Activated naive CD8-positive, alpha-beta T cell treated with anti-CD3 and anti-CD28 coated beads, Interleukin-2, amount 50 U/mL, for 24 hours (primary cell): ENCODE results near the gene HS3ST2.
"Not testable (repeated sequence)": the region's sequence is repeated elsewhere in the genome, so short reads cannot be mapped to it uniquely, and the experiment has no call there.

Source experiments
- ATAC-seq: fragments of 150-1000 bp; cut with Tn5 transposase; one replicate; pipeline ENCODE4 v1.10.0; 2021
- DNase-seq: peaks from one replicate; pipeline ENCODE4 v3.0.0; 2021
- H3K27ac Mint-ChIP-seq: one replicate; pipeline ENCODE4 v1.8.0; 2021; ENCODE audit warnings: mild to moderate bottlenecking, mixed read lengths
- H3K27me3 Mint-ChIP-seq: one replicate; pipeline ENCODE4 v1.8.0; 2021; ENCODE audit warnings: mixed read lengths
- H3K36me3 Mint-ChIP-seq: one replicate; pipeline ENCODE4 v1.8.0; 2021; ENCODE audit warnings: low read depth, mixed read lengths
- H3K4me1 Mint-ChIP-seq: one replicate; pipeline ENCODE4 v1.8.0; 2021; ENCODE audit warnings: mixed read lengths
- H3K4me3 Mint-ChIP-seq: one replicate; pipeline ENCODE4 v1.8.0; 2021; ENCODE audit warnings: mild to moderate bottlenecking, moderate library complexity, mixed read lengths
- H3K9me3 Mint-ChIP-seq: one replicate; pipeline ENCODE4 v1.8.0; 2021; ENCODE audit warnings: mixed read lengths

Gene HS3ST2

DNA sequence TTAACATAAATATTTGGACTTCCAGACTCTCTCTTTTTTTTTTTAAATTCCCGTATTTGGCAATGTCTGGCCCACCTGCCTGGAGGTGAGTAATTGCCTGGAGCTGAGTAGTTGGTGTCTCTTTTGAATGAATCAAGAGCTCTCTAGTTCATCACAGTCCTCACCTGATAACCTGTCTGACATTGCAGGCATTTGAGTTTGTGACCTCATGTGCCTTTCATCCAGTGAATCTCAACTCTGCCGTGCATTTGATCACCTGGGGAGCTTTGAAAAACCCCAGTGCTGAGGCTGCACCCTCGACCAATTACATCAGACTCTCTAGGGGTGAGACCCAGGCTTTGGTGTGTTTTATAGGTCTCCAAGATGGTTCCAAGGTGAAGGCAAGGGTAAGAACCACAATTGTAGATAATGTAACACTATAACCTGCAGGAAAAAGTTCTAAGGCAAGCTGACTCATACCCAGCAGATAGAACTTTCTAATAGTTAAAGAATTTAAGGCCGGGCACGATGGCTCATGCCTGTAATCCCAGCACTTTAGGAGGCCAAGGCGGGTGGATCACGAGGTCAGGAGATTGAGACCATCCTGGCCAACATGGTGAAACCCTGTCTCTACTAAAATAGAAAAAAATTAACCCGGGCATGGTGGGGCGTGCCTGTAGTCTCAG lies 24.5 kb upstream of the HS3ST2 start:
- H3K9me3 Mint-ChIP-seq, result no peaks in the 10 kb centered on the region
- no peaks in the 10 kb centered on the region for H3K4me1 Mint-ChIP-seq
- no peaks in the 10 kb centered on the region for H3K36me3 Mint-ChIP-seq
- ATAC-seq (no peak), DNase-seq (no peak)
- H3K27ac Mint-ChIP-seq, result no peak overlapping the region
- H3K27me3 Mint-ChIP-seq, result peaks cover 4% of the 10 kb centered on the region
- no peak overlapping the region for H3K4me3 Mint-ChIP-seq

DNA sequence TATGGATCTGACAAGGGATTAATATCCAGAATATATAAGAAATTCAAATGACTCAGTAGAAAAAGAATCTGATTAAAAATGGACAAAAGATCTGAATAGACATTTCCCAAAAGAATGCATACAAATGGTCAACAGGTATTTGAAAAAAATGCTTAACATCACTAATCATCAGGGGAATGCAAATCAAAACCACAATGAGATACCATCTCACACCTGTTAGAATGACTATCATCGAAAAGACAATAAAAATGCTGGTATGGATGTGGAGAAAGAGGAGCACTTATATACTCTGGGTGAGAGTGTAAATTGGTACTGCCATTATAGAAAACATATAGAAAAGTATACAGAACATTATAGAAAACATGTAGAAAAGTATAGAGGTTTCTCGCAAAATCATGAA lies 16.4 kb upstream of the HS3ST2 start:
- H3K27ac Mint-ChIP-seq, result no peak overlapping the region

DNA sequence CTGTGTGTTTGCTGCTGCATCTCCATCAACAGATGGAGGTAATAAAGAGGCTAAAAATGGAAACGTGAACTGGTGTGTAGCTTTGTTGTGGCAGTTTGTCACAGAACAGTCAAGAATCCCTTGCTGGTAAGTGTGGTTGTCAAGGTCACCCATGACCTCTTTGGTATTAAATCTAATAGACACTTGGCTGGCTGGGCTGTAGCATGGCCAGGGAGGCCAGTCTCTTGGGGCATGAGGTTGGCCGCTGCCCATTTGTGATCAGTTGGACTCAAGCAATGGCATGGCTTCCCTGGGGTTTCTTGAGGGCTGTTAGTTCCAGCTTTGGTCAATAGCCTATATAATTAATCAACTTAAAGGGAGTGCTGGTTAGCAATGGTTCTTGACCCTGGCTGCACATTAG lies 14.8 kb upstream of the HS3ST2 start:
- Mint-ChIP-seq H3K36me3 (no peaks in the 10 kb centered on the region), H3K27me3 (peaks cover 16% of the 10 kb centered on the region)

More for the DNA sequence above, 16.4 kb upstream of the HS3ST2 start:
- Mint-ChIP-seq H3K27me3 (peaks cover 12% of the 10 kb centered on the region), H3K36me3 (no peaks in the 10 kb centered on the region), H3K9me3 (peaks cover 8% of the 10 kb centered on the region), H3K4me1 (no peaks in the 10 kb centered on the region), H3K4me3 (no peak overlapping the region)
- ATAC-seq, result no peak
- DNase-seq, result no peak

DNA sequence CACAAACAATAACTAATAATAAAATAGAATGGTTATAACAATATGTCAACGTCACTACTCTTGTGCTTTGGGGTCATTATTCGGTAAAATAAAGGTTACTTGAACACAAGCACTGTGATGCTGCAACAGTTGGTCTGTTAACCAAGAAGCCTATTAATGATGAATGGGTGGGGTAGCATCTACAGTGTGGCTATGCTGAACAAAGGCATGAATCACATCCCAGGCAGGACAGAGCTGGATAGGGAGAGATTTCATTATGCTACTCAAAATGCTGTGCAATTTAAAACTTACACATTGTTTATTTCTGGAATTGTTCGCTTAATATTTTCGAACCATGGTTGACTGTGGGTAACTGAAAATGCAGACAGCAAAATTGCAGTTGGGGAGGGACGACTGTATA lies 9.1 kb upstream of the HS3ST2 start:
- Mint-ChIP-seq H3K9me3 (no peaks in the 10 kb centered on the region), H3K27me3 (peaks cover 8% of the 10 kb centered on the region), H3K4me1 (no peaks in the 10 kb centered on the region), H3K27ac (no peak overlapping the region), H3K4me3 (no peak overlapping the region), H3K36me3 (no peaks in the 10 kb centered on the region)
- ATAC-seq (no peak), DNase-seq (no peak)

More for the DNA sequence above, 14.8 kb upstream of the HS3ST2 start:
- no peaks in the 10 kb centered on the region for H3K4me1 Mint-ChIP-seq
- H3K27ac Mint-ChIP-seq, result no peak overlapping the region
- H3K4me3 Mint-ChIP-seq, result no peak overlapping the region
- ATAC-seq (no peak), DNase-seq (no peak)
- peaks cover 8% of the 10 kb centered on the region for H3K9me3 Mint-ChIP-seq

DNA sequence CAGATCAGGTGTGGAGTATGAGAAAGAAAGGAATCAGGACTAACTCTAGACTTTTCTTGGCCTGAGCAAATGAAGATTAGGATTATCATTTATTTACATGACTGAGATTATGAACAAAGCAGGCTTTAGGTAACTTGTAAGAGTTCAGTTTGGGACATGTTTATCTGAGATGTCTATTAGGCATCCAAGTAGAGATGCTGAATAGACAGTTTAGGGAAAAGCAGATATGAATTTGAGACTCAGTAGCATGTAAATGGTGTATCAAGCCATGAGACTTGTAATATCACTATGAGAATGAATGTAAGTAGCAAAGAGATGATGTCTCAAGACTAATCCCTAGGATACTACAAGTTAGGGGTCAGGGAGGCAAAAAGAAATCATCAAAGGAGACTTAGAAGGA lies 8.6 kb upstream of the HS3ST2 start:
- no peak overlapping the region for H3K4me3 Mint-ChIP-seq
- no peaks in the 10 kb centered on the region for H3K9me3 Mint-ChIP-seq
- H3K36me3 Mint-ChIP-seq, result no peaks in the 10 kb centered on the region
- DNase-seq (no peak), ATAC-seq (no peak)
- H3K27me3 Mint-ChIP-seq, result peaks cover 6% of the 10 kb centered on the region
- H3K27ac Mint-ChIP-seq, result no peak overlapping the region
- no peaks in the 10 kb centered on the region for H3K4me1 Mint-ChIP-seq

DNA sequence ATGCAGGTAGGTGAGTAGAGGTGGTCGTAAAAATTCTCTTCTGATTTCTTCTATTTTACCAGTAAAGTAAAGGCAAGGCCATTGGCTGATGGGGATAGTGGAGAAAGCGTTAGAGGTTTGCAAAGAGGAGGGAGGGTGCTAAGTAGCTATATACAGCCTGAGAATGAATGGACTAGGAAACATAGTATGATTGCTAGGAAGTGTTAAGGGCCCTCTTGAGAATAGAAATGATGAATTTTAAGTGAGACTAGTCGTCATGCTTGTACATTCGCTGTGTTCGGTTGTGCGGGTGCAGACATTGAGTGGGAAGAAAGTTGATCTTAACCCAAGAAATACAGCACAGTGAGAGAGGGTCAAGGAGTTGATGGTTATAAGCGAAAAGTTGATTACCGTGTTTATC lies 7.2 kb upstream of the HS3ST2 start:
- Mint-ChIP-seq H3K27ac (no peak overlapping the region), H3K9me3 (no peaks in the 10 kb centered on the region), H3K36me3 (no peaks in the 10 kb centered on the region), H3K27me3 (peaks cover 13% of the 10 kb centered on the region), H3K4me3 (no peak overlapping the region), H3K4me1 (no peaks in the 10 kb centered on the region)
- DNase-seq (no peak), ATAC-seq (no peak)

DNA sequence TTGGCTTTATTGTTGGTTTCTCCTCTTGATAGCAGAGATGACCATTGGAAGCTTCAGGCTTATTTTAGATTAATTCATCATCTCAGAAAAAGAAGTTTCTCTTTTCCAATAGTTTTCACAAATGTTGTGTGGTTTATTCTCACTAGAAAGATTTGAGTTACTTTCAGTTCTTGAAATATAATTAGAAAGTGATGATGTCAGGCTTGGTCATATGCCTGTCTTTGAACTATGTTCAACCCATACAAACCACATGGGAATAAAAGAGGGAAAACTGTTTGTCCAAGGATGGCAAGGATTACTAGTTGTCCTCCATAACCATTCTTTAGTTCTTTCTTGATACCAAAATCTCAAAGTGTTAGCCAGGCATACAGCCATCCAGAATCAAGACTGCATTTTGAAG lies 3.7 kb upstream of the HS3ST2 start:
- no peaks in the 10 kb centered on the region for H3K9me3 Mint-ChIP-seq
- no peak overlapping the region for H3K4me3 Mint-ChIP-seq
- ATAC-seq, result no peak
- H3K36me3 Mint-ChIP-seq, result no peaks in the 10 kb centered on the region
- H3K4me1 Mint-ChIP-seq, result peaks cover 6% of the 10 kb centered on the region
- H3K27me3 Mint-ChIP-seq, result peaks cover 31% of the 10 kb centered on the region
- H3K27ac Mint-ChIP-seq, result no peak overlapping the region
- DNase-seq, result no peak

DNA sequence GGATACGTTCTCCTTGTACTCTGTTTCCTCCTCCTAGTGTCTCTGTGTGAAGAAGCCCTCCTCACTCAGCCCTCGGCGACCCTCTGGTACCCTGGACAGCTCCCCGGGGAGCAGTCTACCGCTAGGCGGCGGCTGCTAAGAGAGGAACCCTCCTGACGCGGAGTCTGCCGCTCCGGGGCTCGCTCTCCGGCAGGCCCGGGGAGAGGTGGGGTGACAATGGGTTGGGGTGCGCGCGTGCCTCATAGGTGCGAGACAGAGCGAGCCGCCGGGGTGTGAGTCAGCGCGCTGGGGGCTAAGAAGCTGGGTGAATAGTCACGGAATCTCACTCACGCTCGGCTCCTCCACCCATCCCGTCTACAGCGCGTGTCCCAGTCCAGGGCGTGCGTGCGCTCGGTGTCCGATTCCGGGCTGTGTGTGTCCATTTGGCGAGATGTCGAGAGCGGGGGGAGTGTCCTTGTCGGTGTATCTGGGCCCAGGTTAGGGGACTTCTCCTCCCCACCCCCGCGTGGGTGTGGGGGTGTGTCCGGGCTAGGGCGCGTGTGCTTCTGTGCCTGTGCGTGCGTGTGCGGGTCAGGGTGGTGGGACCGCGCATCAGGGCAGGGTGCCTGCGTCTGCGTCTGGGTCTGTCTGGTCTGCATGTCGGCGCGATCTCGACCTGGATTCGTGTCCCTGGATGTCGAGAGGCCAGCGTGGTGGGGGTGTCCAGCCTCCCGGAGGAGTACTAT lies 577 bp upstream of the HS3ST2 start:
- ATAC-seq (peak; percentile 40), DNase-seq (peak; percentile 51)
- no peak overlapping the region for H3K27ac Mint-ChIP-seq
- H3K36me3 Mint-ChIP-seq, result no peaks in the 10 kb centered on the region
- H3K4me1 Mint-ChIP-seq, result peaks cover 6% of the 10 kb centered on the region
- H3K27me3 Mint-ChIP-seq, result peaks cover 43% of the 10 kb centered on the region
- H3K4me3 Mint-ChIP-seq, result no peak overlapping the region
- no peaks in the 10 kb centered on the region for H3K9me3 Mint-ChIP-seq

DNA sequence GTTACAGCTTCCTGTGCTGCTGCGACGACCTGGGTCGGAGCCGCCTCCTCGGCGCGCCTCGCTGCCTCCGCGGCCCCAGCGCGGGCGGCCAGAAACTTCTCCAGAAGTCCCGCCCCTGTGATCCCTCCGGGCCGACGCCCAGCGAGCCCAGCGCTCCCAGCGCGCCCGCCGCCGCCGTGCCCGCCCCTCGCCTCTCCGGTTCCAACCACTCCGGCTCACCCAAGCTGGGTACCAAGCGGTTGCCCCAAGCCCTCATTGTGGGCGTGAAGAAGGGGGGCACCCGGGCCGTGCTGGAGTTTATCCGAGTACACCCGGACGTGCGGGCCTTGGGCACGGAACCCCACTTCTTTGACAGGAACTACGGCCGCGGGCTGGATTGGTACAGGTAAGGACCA lies 746 bp downstream of the HS3ST2 start:
- H3K27ac Mint-ChIP-seq, result no peak overlapping the region
- H3K4me3 Mint-ChIP-seq, result no peak overlapping the region
- H3K36me3 Mint-ChIP-seq, result no peaks in the 10 kb centered on the region
- peaks cover 3% of the 10 kb centered on the region for H3K9me3 Mint-ChIP-seq
- peaks cover 42% of the 10 kb centered on the region for H3K27me3 Mint-ChIP-seq
- peaks cover 6% of the 10 kb centered on the region for H3K4me1 Mint-ChIP-seq
- ATAC-seq (no peak), DNase-seq (no peak)

DNA sequence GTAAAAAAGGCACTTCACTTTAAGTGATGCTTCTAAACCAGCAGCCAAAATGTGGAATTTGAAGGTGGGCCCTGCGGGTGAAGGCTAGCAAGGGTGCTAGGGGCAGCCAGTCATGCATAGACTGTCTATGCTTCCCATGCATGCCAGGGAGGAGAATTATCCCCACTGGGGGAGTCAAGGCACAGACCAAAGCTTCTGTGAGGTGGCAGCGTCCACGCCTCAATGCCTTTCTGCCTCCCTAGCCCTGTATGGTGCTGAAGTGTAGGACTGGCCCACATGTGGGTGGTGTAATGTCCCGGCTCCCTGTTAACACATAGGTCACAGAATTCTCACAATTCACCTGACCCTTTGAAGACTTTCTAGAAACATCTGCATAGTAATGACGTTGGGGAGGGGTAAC lies 1.9 kb downstream of the HS3ST2 start:
- Mint-ChIP-seq H3K36me3 (no peaks in the 10 kb centered on the region), H3K9me3 (peaks cover 3% of the 10 kb centered on the region), H3K4me1 (peaks cover 6% of the 10 kb centered on the region), H3K4me3 (no peak overlapping the region), H3K27ac (no peak overlapping the region), H3K27me3 (peaks cover 42% of the 10 kb centered on the region)
- DNase-seq (no peak), ATAC-seq (no peak)

DNA sequence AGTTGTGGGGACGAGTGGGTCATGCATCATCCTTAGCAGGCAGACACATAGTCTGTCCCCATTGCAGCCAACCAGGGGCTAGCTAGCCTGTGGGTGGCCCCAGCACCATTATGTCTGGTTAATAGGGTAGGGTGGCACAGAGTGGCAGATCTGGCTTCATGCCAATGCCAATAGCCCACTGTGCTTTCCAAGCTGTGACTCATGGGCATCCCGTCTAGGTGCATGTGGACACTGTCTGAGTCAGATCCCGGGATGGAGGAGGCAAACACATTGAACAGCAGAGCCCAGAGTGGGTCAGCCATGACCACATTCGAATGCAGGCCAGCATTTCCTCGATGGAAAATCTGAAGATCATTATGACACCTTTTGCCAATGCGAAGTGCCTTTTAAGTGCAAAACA lies 2.5 kb downstream of the HS3ST2 start:
- H3K9me3 Mint-ChIP-seq, result peaks cover 3% of the 10 kb centered on the region
- H3K4me1 Mint-ChIP-seq, result peaks cover 6% of the 10 kb centered on the region
- H3K27me3 Mint-ChIP-seq, result peaks cover 38% of the 10 kb centered on the region
- DNase-seq (no peak), ATAC-seq (no peak)
- no peak overlapping the region for H3K4me3 Mint-ChIP-seq
- no peak overlapping the region for H3K27ac Mint-ChIP-seq
- no peaks in the 10 kb centered on the region for H3K36me3 Mint-ChIP-seq

DNA sequence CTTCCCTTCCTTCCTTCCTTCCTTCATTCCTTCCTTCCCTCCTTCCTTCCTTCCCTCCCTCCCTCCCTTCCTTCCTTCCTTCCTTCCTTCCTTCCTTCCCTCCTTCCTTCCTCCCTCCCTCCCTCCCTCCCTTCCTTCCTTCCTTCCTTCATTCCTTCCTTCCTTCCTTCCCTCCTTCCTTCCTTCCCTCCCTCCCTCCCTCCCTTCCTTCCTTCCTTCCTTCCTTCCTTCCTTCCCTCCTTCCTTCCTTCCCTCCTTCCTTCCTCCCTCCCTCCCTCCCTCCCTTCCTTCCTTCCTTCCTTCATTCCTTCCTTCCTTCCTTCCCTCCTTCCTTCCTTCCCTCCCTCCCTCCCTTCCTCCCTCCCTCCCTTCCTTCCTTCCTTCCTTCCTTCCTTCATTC lies 4.8 kb downstream of the HS3ST2 start:
- not testable (repeated sequence) for ATAC-seq, H3K9me3 Mint-ChIP-seq, H3K36me3 Mint-ChIP-seq, DNase-seq, H3K4me3 Mint-ChIP-seq, H3K27ac Mint-ChIP-seq, H3K4me1 Mint-ChIP-seq
- H3K27me3 Mint-ChIP-seq, result peaks cover 18% of the 10 kb centered on the region

DNA sequence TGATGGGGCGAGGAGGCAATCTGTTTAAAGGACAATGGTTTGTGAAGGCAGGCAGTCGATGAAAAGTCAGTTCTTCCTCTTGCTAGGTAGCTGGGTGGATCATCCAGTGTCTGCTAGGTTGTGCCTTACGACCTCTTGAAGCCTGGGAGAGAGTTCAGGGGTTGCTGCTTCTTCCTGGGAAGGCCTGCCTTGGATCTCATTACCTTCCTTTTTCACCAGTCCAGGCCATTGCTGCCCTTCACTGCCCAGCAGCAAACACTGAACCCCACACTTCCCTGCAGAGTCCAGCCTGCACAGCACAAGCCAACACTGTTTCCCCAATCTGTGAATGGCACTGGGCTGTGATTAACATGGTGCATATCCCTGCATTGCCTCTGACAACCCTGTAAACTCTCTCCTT lies 24.7 kb downstream of the HS3ST2 start:
- Mint-ChIP-seq H3K9me3 (no peaks in the 10 kb centered on the region), H3K4me3 (no peak overlapping the region), H3K36me3 (no peaks in the 10 kb centered on the region), H3K27me3 (peaks cover 10% of the 10 kb centered on the region), H3K4me1 (no peaks in the 10 kb centered on the region), H3K27ac (no peak overlapping the region)
- ATAC-seq (no peak), DNase-seq (no peak)

DNA sequence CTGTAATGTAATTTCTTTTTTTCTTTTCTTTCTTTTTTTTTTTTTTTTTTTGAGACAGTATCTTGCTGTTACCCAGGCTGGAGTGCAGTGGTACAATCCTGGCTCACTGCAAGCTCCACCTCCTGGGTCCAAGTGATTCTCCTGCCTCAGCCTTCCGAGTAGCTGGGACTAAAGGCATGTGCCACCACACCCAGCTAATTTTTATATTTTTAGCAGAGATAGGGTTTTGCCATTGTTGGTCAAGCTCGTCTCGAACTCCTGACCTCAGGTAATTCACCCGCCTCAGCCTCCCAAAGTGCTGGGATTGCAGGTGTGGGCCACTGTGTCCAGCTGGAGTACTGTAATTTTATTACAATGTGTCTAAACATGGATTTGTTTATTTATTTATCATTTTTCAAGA lies 28.1 kb downstream of the HS3ST2 start:
- H3K9me3 Mint-ChIP-seq, DNase-seq, H3K4me1 Mint-ChIP-seq, H3K36me3 Mint-ChIP-seq, H3K27ac Mint-ChIP-seq, ATAC-seq, H3K4me3 Mint-ChIP-seq: not testable (repeated sequence)
- peaks cover 23% of the 10 kb centered on the region for H3K27me3 Mint-ChIP-seq

DNA sequence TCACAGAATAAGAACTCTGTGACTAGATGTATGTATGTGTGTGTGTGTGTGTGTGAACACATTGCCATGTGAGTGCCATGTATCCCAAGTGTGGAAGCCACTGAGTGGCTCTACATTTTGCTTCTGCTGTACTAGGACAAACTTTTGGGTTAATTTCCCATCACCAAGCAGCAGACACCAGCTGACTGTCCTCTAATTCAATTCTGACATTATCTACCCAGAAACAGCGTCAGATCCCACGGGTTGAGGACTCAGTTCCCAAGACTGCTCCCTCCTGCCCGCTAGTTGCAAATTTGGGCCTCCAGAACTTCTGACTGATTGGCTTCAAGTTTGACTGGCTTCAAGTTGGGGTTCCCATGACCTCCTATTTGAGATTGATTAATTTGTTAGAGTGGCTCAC lies 29.2 kb downstream of the HS3ST2 start:
- Mint-ChIP-seq H3K36me3 (no peaks in the 10 kb centered on the region), H3K4me3 (no peak overlapping the region), H3K9me3 (no peaks in the 10 kb centered on the region), H3K27ac (no peak overlapping the region), H3K4me1 (no peaks in the 10 kb centered on the region), H3K27me3 (peaks cover 22% of the 10 kb centered on the region)
- DNase-seq (no peak), ATAC-seq (no peak)
